TTC549 (cell line): ENCODE data around the gene NPAT.
"Not testable (repeated sequence)": the region's sequence is repeated elsewhere in the genome, so short reads cannot be mapped to it uniquely, and the experiment has no call there.

Experiments
- FAIRE-seq: peaks from 2 replicates; lab custom pipeline; 2012; peaks lifted over from hg19 to GRCh38; lab: Jason Lieb, UNC

Gene NPAT

DNA sequence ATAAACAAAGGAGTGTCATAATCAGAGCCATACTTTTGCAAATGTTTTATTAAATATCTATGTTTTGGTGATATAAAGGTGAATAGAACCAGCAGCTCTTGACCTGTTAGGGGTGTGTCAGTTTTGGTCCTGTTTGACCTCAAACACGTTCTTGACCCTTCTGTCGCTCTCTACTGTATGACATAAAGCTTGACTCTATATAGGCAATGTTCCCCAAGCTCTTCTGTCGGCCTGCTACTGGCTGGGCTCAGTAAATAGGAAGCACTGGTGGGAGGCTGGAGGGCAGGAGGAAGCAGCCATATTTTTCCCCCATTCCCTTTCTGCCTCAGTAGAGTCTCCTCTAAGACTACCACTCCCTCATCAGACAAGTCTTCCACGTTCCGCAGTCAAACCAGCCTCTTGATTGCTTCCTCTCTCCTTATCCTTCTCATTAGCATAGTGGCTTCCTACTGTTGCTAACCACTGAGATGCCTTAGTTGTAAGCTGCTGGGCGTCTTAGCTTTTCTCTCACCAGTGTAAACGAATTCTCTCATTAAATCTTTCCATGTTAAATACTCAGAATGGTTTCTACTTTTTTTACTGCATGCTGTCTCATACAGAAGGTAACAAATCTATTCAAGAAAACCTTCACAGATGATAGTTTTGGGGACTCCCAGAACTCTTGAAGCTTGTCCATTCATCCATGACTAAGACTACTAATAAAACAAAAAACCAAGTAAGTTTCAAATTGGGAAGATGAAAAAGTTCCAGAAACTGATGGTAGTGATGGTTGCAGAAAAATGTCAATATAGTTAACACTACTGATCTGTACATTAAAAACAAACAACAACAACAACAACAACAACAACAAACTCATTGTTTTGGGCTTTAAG is 3.3 kb downstream of the NPAT start:
- FAIRE-seq: no peak

DNA sequence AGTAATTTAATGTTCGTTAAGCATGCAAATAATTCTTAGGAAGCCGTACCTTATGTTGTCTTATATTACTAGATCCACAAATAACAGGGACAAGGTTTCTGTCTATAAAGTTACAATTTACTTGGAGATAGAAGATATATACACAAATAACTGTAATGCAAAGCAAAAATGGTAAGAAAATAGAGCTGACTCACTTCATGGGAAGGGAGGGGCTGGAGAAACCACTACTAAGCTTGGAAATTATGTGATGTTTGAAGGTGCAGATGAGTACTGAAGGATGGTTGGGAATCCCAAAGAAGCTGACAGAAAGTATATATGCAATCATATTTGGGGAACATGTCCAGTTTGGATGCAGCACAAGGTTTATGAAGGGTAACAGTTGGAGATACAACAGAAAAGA is 4.0 kb downstream of the NPAT start:
- FAIRE-seq: no peak

GRCh38 chr11:108216988-108217387 is 5.5 kb downstream of the NPAT start:
- no peak for FAIRE-seq

GRCh38 chr11:108213784-108214183 is 8.7 kb downstream of the NPAT start:
- FAIRE-seq: no peak

DNA sequence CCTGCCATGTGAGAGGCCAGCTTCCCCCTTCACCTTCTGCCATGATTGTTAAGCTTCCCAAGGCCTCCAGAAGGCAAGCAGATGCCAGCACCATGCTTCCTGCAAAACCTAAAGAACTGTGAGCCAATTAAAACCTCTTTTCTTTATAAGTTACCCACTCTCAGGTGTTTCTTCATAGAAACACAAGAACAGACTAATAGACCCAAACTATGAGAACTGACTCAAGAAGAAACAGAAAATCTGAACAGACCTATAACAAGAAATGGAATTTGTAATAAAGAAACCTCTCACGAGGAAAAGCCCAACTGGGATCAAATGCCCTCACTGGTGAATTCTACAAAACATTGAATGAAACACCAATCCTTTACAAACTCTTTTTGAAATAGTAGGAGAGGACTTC is 12.0 kb downstream of the NPAT start:
- FAIRE-seq: no peak

GRCh38 chr11:108207683-108208060 is 14.8 kb downstream of the NPAT start:
- FAIRE-seq: no peak

DNA sequence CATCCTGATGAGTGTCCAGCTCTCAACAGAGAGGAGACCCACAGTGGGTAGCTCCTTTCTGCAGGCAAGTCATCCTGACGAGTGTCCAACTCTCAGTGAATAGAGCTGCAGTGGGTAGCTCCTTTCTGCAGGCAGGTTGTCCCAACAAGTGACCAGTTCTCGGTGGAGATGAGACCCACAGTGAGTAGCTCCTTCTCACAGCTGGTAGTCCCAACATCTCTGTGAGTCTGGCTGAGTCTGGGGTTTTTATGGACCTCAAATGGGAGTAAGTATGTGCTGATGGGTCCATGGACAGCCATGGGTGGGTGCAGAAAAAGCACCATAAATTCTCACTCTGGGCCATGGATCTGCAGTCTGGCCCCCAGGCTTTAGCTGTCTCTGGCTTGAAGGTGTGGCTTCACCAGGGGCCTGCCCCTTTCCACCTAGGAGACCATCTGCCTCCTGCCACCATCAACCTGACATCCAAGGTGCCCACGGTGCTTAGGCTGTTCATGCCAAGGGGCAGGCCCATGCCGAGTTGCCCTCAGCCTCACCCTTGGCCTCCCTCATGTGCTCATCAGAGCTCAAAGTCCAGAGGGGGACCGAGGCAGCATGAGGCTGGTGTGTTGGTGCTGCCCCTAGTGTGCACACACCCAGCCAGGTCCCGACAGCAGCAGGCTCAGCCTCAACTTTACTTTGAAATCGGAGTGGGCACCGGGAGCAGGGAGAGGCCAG is 15.3 kb downstream of the NPAT start:
- no peak for FAIRE-seq

DNA sequence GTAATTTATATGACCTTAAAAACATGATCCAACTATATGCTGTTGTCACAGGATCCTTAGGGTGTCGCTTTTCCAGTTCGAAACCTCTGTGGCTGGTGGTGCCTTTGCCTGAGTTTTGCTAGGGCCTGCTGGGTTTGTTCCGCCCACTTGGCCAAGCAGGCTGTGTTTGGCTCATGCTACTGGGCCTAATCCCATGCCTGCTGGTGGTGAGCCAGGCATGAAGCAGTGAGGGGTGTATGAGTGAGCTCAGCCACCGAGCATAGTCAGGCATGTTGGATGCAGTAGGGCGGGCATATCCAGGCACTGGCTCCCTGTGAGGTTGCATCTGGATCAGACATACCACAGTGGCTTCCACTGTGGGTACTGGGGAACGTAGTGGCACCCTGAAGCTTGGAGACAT is 16.3 kb downstream of the NPAT start:
- no peak for FAIRE-seq

- FAIRE-seq: no peak
These were observed 17.4 kb downstream of the NPAT start for GRCh38 chr11:108204929-108205499.

- no peak for FAIRE-seq
These were observed 18.1 kb downstream of the NPAT start for GRCh38 chr11:108204376-108204775.

GRCh38 chr11:108203075-108203474 is 19.4 kb downstream of the NPAT start:
- no peak for FAIRE-seq

DNA sequence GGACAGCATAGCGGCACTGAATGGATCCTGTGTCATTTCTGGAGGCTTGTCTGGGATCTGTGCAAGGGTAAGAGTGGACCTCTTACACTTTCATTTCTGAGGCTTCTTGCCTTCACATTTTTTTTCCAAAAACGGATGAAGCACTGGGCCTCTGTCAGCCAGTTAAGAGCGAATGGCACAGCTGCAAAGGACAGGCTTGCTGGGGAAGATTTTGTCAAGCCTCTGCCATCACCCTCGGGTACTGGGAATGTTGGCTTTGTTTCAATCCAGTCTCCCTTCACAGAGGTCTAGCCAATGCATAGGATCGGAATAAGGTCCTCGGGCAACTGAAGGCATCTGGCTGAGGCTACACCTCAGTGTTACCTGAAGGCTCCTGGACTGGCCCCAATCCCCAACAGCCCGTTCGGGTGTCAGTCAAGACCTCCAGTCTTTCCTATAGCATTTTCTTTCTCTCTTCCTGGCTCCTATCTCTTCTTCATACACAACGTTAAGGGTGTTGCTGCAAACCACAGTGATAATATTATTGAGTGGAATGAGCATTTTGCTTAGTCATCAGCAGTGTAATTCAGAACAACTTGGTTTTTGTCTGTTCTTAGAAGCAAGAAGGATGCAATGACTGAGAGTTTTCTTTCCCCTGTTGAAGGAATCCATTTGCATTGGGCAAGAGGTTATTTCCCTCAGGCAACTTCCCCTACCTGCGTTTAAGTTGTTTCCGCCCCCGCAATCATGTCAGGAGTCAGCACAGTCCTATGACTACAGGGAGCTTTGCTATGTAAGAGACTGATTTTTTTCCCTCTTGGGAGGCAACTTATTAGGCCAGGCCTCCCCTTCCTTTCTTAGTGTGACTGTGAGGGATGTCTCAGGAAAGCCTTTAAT is 22.8 kb downstream of the NPAT start:
- no peak for FAIRE-seq

DNA sequence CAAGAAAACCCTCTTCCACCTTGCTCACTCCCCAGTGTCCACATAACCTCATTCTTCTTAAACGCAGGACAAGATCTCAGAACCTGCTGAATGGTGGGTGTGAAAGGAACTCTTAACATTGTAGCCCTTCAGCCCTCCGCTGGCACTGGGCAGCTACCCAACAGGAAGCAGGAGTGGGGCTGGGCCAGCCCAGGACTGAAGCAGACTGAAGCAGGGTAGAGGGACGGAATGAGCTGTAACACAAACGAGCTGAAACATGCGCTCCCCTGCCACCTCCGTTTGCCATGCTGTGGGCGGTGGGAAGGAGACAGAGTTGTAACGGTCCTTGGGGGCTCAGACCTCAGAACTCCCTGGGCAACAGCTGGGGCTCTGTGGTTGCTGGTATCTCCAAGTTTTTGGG is 23.6 kb downstream of the NPAT start:
- FAIRE-seq: no peak

DNA sequence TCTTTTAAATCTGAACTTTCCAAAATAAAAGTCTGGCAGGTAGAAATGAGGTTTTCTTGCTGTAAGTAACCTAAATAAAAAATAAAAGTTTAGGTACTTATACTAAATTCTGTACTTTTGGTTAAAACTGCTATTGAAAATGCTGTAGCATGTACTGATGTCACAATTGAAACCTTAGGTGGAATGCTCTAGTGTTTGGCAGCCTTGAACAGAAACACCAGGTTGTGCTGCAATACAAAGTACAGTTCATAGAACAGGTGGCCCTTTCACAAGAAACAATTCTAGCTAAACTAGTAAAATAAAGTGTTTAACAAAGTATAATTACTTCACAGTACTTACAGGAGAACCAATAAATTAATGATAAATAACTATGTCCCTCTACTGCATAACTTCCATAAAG is 25.1 kb downstream of the NPAT start:
- FAIRE-seq: no peak

GRCh38 chr11:108196901-108197300 is 25.5 kb downstream of the NPAT start:
- no peak for FAIRE-seq

DNA sequence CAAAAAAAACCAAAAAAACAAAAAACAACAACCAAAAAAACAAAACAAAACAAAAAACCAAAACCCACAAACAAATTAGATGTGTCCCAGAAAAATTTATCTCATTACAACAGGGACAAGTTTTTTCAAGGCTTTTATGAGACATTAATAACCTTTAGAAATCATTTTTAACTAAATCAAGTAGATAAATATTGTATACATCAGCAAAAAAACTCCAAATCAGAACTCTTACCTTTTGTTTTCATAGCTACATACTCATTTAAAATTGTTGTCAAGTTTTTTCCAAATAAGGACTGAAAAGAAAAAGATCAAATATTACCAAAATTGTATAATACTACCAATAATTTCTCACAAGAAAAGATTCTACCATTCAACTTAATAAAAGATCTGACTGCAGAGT is 28.7 kb downstream of the NPAT start:
- FAIRE-seq: no peak

GRCh38 chr11:108177570-108177969 is 44.9 kb downstream of the NPAT start:
- FAIRE-seq: no peak

DNA sequence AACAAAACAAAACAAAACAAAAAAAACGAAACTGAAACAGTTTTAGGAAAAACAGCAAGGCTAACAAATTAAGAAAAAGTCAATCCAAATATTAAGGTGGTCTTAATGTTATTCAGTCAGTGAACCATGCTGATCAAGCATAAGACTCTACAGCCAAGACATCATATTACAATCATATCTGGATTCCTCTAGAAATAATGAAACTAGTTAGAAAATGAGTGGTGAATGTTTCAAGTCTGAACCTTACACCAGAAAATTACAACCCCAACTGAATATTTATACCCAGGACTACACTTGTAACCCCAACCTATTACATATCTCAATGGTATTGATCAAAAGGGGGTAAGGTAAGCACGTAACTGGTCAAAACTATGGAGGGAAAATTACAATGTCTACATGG is 52.3 kb downstream of the NPAT start:
- FAIRE-seq: no peak

DNA sequence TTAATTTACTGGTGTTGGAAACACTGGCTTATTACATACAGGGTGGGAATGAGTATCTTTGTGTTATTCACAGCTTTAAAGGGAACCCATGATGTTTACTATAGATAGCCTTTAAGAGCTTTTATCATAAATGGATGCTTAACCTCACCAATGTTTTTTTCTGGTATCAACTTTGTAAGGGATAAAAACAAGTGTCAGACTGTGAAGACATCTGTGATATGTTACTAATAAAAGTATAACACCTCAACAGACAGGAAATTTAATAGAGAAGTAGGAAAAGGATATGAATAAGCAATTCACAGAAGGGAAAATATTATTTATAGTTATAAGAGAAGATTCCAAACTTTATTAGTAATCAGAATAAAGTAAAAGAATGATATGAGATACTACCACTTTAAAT is 54.8 kb downstream of the NPAT start:
- no peak for FAIRE-seq

GRCh38 chr11:108162878-108163277 is 59.6 kb downstream of the NPAT start:
- not testable (repeated sequence) for FAIRE-seq

DNA sequence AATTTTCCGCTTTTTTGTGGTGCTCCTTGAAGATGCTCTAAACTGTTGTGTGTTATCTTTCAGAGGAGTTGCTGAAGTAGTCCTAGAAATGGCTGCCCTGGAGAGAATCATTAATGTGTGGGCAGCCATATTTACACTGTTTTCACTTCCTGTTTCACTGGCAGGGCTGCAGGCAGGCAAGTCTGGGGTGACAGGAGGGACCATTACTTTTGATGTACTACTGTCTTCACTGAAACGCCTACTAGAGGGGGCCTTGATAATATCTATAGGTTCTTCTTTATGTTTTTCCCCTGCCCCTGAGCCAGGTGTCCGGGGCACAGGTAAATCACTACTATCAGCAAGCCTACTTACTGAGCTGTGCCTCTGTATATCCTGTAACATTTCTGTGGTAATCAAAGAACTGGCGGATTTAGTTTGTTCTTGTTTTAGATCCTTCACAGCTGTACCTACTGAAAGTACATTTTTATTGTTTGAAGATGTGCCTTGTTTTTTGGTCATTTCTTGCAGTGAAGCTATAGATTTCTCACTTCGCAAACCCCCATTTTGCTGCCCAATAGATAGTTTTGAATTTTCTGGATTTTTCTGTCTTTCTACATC is 61.4 kb downstream of the NPAT start:
- FAIRE-seq: no peak

DNA sequence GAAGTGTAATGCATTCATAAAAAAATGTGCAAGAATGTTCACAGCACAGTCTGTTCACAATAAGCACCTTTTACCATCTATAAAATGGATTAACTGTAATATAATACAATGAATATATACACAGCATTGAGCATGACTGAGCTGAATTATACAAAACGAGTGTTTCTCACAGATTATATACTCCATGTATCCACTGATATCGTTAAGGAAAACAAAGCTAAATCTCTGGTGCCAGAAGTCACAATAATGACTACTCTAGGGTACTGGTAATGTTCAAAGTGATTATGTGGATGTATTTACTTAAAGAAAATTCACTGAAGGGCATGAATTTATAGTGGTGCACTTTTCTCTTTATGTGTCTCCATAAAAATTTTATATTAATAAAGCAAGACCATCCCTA is 67.8 kb downstream of the NPAT start:
- no peak for FAIRE-seq
